Activated T-cell treated with anti-CD3 and anti-CD28 coated beads, Interleukin-2, amount 50 U/mL, for 1 hour (primary cell): Measurements from ENCODE around the gene TSC1.
"Not testable (repeated sequence)": the region's sequence is repeated elsewhere in the genome, so short reads cannot be mapped to it uniquely, and the experiment has no call there.

Experiments
- DNase-seq: peaks from one replicate; pipeline ENCODE4 v3.0.0-alpha.2; 2020

The TSC1 gene

GRCh38 chr9:132944294-132945185 lies at the start of gene TSC1:
TSC1 (minus strand) TSS chr9:132944616; CDS start chr9:132928872, 15,744 bp downstream.
- peak; percentile 99 for DNase-seq

- no peak for DNase-seq
Observed at GRCh38 chr9:132993511-132993939, 49.1 kb upstream of the TSC1 start.

- DNase-seq, result no peak
Observed at GRCh38 chr9:132991351-132992300, 47.2 kb upstream of the TSC1 start.

GRCh38 chr9:132990781-132991180 lies 46.4 kb upstream of the TSC1 start:
- DNase-seq, result no peak

- not testable (repeated sequence) for DNase-seq
Observed at GRCh38 chr9:132989998-132990557, 45.7 kb upstream of the TSC1 start.

GRCh38 chr9:132989414-132989996 lies 45.1 kb upstream of the TSC1 start:
- no peak for DNase-seq

- DNase-seq, result no peak
Observed at GRCh38 chr9:132989014-132989310, 44.5 kb upstream of the TSC1 start.

- DNase-seq, result no peak
Observed at GRCh38 chr9:132988244-132989013, 44.0 kb upstream of the TSC1 start.

GRCh38 chr9:132986640-132987620 lies 42.5 kb upstream of the TSC1 start:
- no peak for DNase-seq

GRCh38 chr9:132986114-132986513 lies 41.7 kb upstream of the TSC1 start:
- DNase-seq, result no peak

- DNase-seq, result no peak
Observed at GRCh38 chr9:132985489-132985888, 41.1 kb upstream of the TSC1 start.

- no peak for DNase-seq
Observed at GRCh38 chr9:132985071-132985350, 40.6 kb upstream of the TSC1 start.

- no peak for DNase-seq
Observed at GRCh38 chr9:132984202-132985070, 40.0 kb upstream of the TSC1 start.

GRCh38 chr9:132983491-132984201 lies 39.2 kb upstream of the TSC1 start:
- no peak for DNase-seq

GRCh38 chr9:132982458-132982857 lies 38.0 kb upstream of the TSC1 start:
- DNase-seq, result no peak

- DNase-seq, result no peak
Observed at GRCh38 chr9:132980157-132980556, 35.7 kb upstream of the TSC1 start.

- DNase-seq, result no peak
Observed at GRCh38 chr9:132978451-132979131, 34.2 kb upstream of the TSC1 start, which contains the start of gene GFI1B. GFI1B (plus strand) TSS chr9:132978694; CDS start chr9:132986679, 7,985 bp downstream.

GRCh38 chr9:132978112-132978450 lies 33.7 kb upstream of the TSC1 start:
- DNase-seq, result no peak

- DNase-seq, result no peak
Observed at GRCh38 chr9:132976571-132976970, 32.2 kb upstream of the TSC1 start.
